ENCODE measurements around the gene AMBN.

AMBN gene

GRCh38 chr4:70586841-70587240 is 5.2 kb upstream of the AMBN start:
- TF ChIP-seq CTCF (IDR thresholded peaks at IDR 0.05; ENCODE audit: low read length, missing control alignments), result no peak
- H3K4me3 ChIP-seq (replicated peaks; ENCODE audit: low read depth, low read length), result no peak overlapping the region
- DNase-seq (ENCODE audit: low read depth), result no peak

- no peak overlapping the region for H3K4me3 ChIP-seq (replicated peaks; ENCODE audit: low read depth, low read length)
- DNase-seq (ENCODE audit: low read depth), result no peak
- TF ChIP-seq CTCF (IDR thresholded peaks at IDR 0.05; ENCODE audit: low read length, missing control alignments), result no peak
Measured at GRCh38 chr4:70589785-70590184, 2.3 kb upstream of the AMBN start.

GRCh38 chr4:70594196-70594595 is 2.1 kb downstream of the AMBN start:
- TF ChIP-seq CTCF (IDR thresholded peaks at IDR 0.05; ENCODE audit: low read length, missing control alignments), result no peak
- no peak overlapping the region for H3K4me3 ChIP-seq (replicated peaks; ENCODE audit: low read depth, low read length)
- no peak for DNase-seq (ENCODE audit: low read depth)

GRCh38 chr4:70600305-70600704 is 8.2 kb downstream of the AMBN start:
- no peak overlapping the region for H3K4me3 ChIP-seq (replicated peaks; ENCODE audit: low read depth, low read length)
- TF ChIP-seq CTCF (IDR thresholded peaks at IDR 0.05; ENCODE audit: low read length, missing control alignments), result no peak
- DNase-seq (ENCODE audit: low read depth), result no peak

- H3K4me3 ChIP-seq (replicated peaks; ENCODE audit: low read depth, low read length), result no peak overlapping the region
- no peak for DNase-seq (ENCODE audit: low read depth)
- no peak for TF ChIP-seq CTCF (IDR thresholded peaks at IDR 0.05; ENCODE audit: low read length, missing control alignments)
Measured at GRCh38 chr4:70600977-70601376, 8.9 kb downstream of the AMBN start.

GRCh38 chr4:70601422-70602039 is 9.5 kb downstream of the AMBN start:
- peak; percentile 61 for DNase-seq (ENCODE audit: low read depth)
- peak; percentile 59 for TF ChIP-seq CTCF (IDR thresholded peaks at IDR 0.05; ENCODE audit: low read length, missing control alignments)

GRCh38 chr4:70603856-70604255 is 11.8 kb downstream of the AMBN start:
- no peak for TF ChIP-seq CTCF (IDR thresholded peaks at IDR 0.05; ENCODE audit: low read length, missing control alignments)
- peak; percentile 44 for DNase-seq (ENCODE audit: low read depth)
- no peak overlapping the region for H3K4me3 ChIP-seq (replicated peaks; ENCODE audit: low read depth, low read length)

More at GRCh38 chr4:70601422-70602039, 9.5 kb downstream of the AMBN start:
- no peak overlapping the region for H3K4me3 ChIP-seq (replicated peaks; ENCODE audit: low read depth, low read length)

Measured in fibroblast of pulmonary artery (primary cell).